Measurements from ENCODE around the gene HIPK1. TPM values are rescaled to one million over a fixed set of nuclear protein-coding genes. Genes with fewer than 3 reads are reported as not detected.

Gene HIPK1
- total RNA-seq, 4 donors from 2014 or later, result 48.3 to 63.9 (median 53.1) TPM

DNA sequence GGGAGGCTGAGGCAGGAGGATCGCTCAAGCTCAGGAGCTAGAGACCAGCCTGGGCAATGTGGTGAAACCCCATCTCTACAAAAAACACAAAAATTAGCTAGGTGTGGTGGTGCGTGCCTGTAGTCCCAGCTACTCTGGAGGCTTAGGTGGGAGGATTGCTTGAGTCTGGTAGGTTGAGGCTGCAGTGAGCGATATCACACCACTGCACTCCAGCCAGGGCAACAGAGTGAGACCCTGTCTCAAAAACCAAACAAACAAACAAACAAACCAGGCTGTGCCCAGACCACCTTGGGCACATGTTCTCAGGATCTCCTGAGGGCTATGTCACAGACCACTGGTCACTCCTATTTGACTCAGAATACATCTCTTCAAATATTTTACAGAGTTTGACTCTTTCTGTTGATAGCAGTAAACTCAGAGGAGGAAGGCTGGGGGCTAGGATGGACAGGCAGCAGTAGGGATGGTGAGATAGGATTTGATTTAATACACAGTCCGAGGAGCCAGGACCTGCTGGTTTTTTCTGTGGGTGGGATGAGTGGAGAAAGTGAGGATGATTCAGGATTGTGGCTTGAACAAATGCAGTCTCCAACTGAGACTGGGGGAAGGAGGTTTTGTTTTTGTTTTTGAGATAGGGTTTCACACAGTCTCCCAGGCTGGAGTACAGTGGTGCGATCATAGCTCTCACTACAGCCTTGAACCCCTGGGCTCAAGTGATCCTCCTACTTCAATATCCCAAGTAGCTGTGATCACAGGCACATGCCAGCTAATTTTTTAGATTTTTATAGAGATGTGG lies 96.7 kb downstream of the HIPK1 start:
- in situ Hi-C loops (cut with MboI; ENCODE audit: low pct_ligation_motif_present in 1 of 4, low pct_unique_long_range_greater_than_20kb in 1 of 4, low sequenced_read_pairs in 3 of 4), result no loop called here
- intact Hi-C loops (cut with DNase I; ENCODE audit: low total_unique reads), result no loop called here
- no peak for DNase-seq
- 94 to 100% methylated on average over 2 to 5 of the region's 5 CpGs for WGBS, 2 donors (ENCODE audit: low coverage in 1 of 2)
- Histone ChIP-seq H3K9me3 (no peaks in the 10 kb centered on the region), H3K36me3 (no peaks in the 10 kb centered on the region), H3K27me3 (no peaks in the 10 kb centered on the region), H3K27ac (no peak overlapping the region), H3K4me1 (no peaks in the 10 kb centered on the region), H3K4me3 (no peak overlapping the region)
- TF ChIP-seq POLR2A (IDR thresholded peaks at IDR 0.05) (no peak), EP300 (IDR thresholded peaks at IDR 0.05; ENCODE audit: low read depth) (no peak), POLR2AphosphoS5 (IDR thresholded peaks at IDR 0.05) (no peak)
- TF ChIP-seq, protein P1, sequence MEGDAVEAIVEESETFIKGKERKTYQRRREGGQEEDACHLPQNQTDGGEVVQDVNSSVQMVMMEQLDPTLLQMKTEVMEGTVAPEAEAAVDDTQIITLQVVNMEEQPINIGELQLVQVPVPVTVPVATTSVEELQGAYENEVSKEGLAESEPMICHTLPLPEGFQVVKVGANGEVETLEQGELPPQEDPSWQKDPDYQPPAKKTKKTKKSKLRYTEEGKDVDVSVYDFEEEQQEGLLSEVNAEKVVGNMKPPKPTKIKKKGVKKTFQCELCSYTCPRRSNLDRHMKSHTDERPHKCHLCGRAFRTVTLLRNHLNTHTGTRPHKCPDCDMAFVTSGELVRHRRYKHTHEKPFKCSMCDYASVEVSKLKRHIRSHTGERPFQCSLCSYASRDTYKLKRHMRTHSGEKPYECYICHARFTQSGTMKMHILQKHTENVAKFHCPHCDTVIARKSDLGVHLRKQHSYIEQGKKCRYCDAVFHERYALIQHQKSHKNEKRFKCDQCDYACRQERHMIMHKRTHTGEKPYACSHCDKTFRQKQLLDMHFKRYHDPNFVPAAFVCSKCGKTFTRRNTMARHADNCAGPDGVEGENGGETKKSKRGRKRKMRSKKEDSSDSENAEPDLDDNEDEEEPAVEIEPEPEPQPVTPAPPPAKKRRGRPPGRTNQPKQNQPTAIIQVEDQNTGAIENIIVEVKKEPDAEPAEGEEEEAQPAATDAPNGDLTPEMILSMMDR (IDR thresholded peaks at IDR 0.05), result no peak

DNA sequence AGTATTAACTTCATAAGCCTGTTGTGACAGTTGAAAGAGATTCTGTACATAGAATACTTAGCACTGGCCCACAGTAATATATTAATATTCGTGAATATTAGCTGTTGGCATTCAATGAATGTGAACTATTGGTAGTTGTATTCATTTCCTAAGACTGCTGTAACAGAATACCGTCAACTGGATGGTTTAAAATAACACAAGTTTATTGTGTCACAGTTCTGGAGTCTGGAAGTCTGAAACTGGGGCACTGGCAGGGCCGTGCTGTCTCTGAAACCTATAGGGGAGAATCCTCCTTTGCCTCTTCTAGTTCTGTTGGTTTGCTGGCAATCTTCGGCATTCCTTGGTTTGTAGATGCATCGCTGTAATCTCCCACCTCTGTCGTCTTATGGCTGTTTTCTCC lies 97.7 kb downstream of the HIPK1 start:
- TF ChIP-seq EP300 (IDR thresholded peaks at IDR 0.05; ENCODE audit: low read depth), result no peak
- no peak for TF ChIP-seq POLR2A (IDR thresholded peaks at IDR 0.05)
- TF ChIP-seq POLR2AphosphoS5 (IDR thresholded peaks at IDR 0.05), result no peak
- TF ChIP-seq, protein P1 (IDR thresholded peaks at IDR 0.05), result no peak
- Histone ChIP-seq H3K27ac (no peak overlapping the region), H3K4me1 (no peaks in the 10 kb centered on the region), H3K9me3 (no peaks in the 10 kb centered on the region), H3K36me3 (no peaks in the 10 kb centered on the region), H3K4me3 (no peak overlapping the region), H3K27me3 (no peaks in the 10 kb centered on the region)
- 84% methylated on average over 5 to 6 of the region's 6 CpGs for WGBS, 2 donors (ENCODE audit: low coverage in 1 of 2)
- intact Hi-C loops (cut with DNase I; ENCODE audit: low total_unique reads), result no loop called here
- DNase-seq, result no peak
- in situ Hi-C loops (cut with MboI; ENCODE audit: low pct_ligation_motif_present in 1 of 4, low pct_unique_long_range_greater_than_20kb in 1 of 4, low sequenced_read_pairs in 3 of 4), result no loop called here

Other genes starting within 250 kb of the HIPK1 start
- 10 to 100 TPM in 2 of 4 donors, 1 to 10 TPM in 2; 1.5 to 17.8 (median 6.9) TPM for gene PHTF1, start 169.8 kb upstream of the HIPK1 start, total RNA-seq
- gene RSBN1, start 116.8 kb upstream of the HIPK1 start, total RNA-seq, result 10 to 100 TPM; 26.6 to 42.7 (median 31.8) TPM
- gene PTPN22, start 57.6 kb upstream of the HIPK1 start, total RNA-seq, result 10 to 100 TPM in 2 of 4 donors, 1 to 10 TPM in 2; 4.0 to 28.1 (median 11.2) TPM
- 100 to 1,000 TPM in 1 of 4 donors, 10 to 100 TPM in 3; 51.3 to 584 (median 89.3) TPM for gene BCL2L15, start 41.7 kb upstream of the HIPK1 start, total RNA-seq
- gene AP4B1, start 24.5 kb upstream of the HIPK1 start, total RNA-seq, result 10 to 100 TPM in 2 of 4 donors, 1 to 10 TPM in 2; 7.2 to 37.2 (median 16.5) TPM
- gene DCLRE1B, start 24.0 kb upstream of the HIPK1 start, total RNA-seq, result 1 to 10 TPM in 3 of 4 donors, not detected in 1; 2.4 to 6.2 (median 2.9) TPM
- gene OLFML3, start 50.1 kb downstream of the HIPK1 start, total RNA-seq, result 10 to 100 TPM; 15.7 to 29.2 (median 24.3) TPM
- under 1 TPM in 2 of 4 donors, not detected in 2; 0.14 to 0.64 TPM for gene SYT6, start 224.5 kb downstream of the HIPK1 start, total RNA-seq

All from transverse colon (tissue), 4 donors.